Left lung (tissue), 10 donors: ENCODE results near the gene MACROD2. TPM values are rescaled to one million over a fixed set of nuclear protein-coding genes. Genes with fewer than 3 reads are reported as not detected.

ENCODE experiments used
- ATAC-seq: fragments of 200-7000 bp; cut with Tn5 transposase; one replicate; pipeline ENCODE4 v1.9.1; 2020; ENCODE audit warnings: moderate library complexity
- DNase-seq, 4 donors: peaks; one replicate each; pipeline ENCODE4 v3.0.0-alpha.2; 2013 to 2020
- H3K27ac ChIP-seq, 2 donors: fragments of 200-600 bp; sonication (generic) in 1 of 2; one replicate each; pipeline versions ENCODE4 v1.5.0 to v1.8.0; 2020 to 2021
- H3K27me3 ChIP-seq, 2 donors: fragments of 200-600 bp; sonication (generic) in 1 of 2; one replicate each; pipeline versions ENCODE4 v1.5.0 to v1.8.0; 2020 to 2021
- H3K36me3 ChIP-seq, 2 donors: fragments of 200-600 bp; sonication (generic) in 1 of 2; one replicate each; pipeline versions ENCODE4 v1.5.0 to v1.8.0; 2020 to 2021
- H3K4me1 ChIP-seq, 2 donors: fragments of 200-600 bp; one replicate each; pipeline ENCODE4 v1.8.0; 2021
- H3K4me3 ChIP-seq, 2 donors: fragments of 200-600 bp; sonication (generic) in 1 of 2; one replicate each; pipeline versions ENCODE4 v1.5.0 to v1.8.0; 2020 to 2021; ENCODE audit warnings: mild to moderate bottlenecking in 1 of 2
- H3K9me3 ChIP-seq, 2 donors: fragments of 200-600 bp; sonication (generic) in 1 of 2; one replicate each; pipeline versions ENCODE4 v1.5.0 to v1.8.0; 2020 to 2021
- CTCF ChIP-seq, 2 donors: fragments of 200-600 bp; sonication (generic) in 1 of 2; IDR thresholded peaks; one replicate each; pipeline versions ENCODE4 v1.5.0 to v1.8.0; 2021; ENCODE audit warnings: antibody characterized with exemption in 2 of 2
- intact Hi-C, 2 donors: fragments of 100-400 bp; cut with DNase I; formaldehyde crosslinking; loops; one replicate each; pipeline versions ENCODE4 v1.11.2 to v1.14.2; 2022
- polyA plus RNA-seq, 6 donors: library from polyadenylated mRNA; unstranded; fragments of 120-200 nt; gene quantifications; one replicate each; pipeline ENCODE4 v1.2.1, GENCODE V29; 2013; ENCODE audit not compliant: insufficient read length in 6 of 6
- total RNA-seq, 2 donors: library from RNA; stranded (reverse); fragmentation: NEBNext Ultra II Directional; extraction: Animal tissue kit (Norgen Biotek cat#: 25700); gene quantifications; one replicate each; pipeline ENCODE4 v1.2.1, GENCODE V29; 2021
- donor health status: DM: no; HTN: yes; CAD: no.
- donor health status: DM: no; HTN: no; CAD: no.

MACROD2 gene
- total and polyA plus RNA-seq, 8 donors, result 6.1 to 23.6 (median 8.9) TPM

GRCh38 chr20:14595051-14595450, 599.7 kb downstream of the MACROD2 start:
- Histone ChIP-seq H3K9me3 (peaks cover 0 to 4% of the 10 kb centered on the region in 2 donors), H3K4me1 (no peaks in the 10 kb centered on the region), H3K27me3 (no peaks in the 10 kb centered on the region), H3K27ac (no peak overlapping the region), H3K36me3 (no peaks in the 10 kb centered on the region), H3K4me3 (no peak overlapping the region)
- intact Hi-C loops, result no loop called here
- ATAC-seq, result no peak
- peak in 1 of 4 donors; percentile 31 for DNase-seq
- TF ChIP-seq CTCF (IDR thresholded peaks at IDR 0.05), result no peak

- DNase-seq (no peak), ATAC-seq (no peak)
- Histone ChIP-seq H3K27ac (no peak overlapping the region), H3K4me1 (no peaks in the 10 kb centered on the region), H3K36me3 (no peaks in the 10 kb centered on the region), H3K4me3 (no peak overlapping the region), H3K27me3 (no peaks in the 10 kb centered on the region), H3K9me3 (no peaks in the 10 kb centered on the region)
- intact Hi-C loops, result no loop called here
- TF ChIP-seq CTCF (IDR thresholded peaks at IDR 0.05), result no peak
These were observed 601.9 kb downstream of the MACROD2 start for GRCh38 chr20:14597206-14597715.

- H3K27ac ChIP-seq, result no peak overlapping the region
- H3K36me3 ChIP-seq, result no peaks in the 10 kb centered on the region
- no peak for DNase-seq
- ATAC-seq, result no peak
- intact Hi-C loops, result no loop called here
- no peaks in the 10 kb centered on the region for H3K27me3 ChIP-seq
- H3K4me1 ChIP-seq, result no peaks in the 10 kb centered on the region
- no peak overlapping the region for H3K4me3 ChIP-seq
- TF ChIP-seq CTCF (IDR thresholded peaks at IDR 0.05), result no peak
- no peaks in the 10 kb centered on the region for H3K9me3 ChIP-seq
These were observed 604.3 kb downstream of the MACROD2 start for GRCh38 chr20:14599613-14600012.

- intact Hi-C loops, result no loop called here
- H3K27me3 ChIP-seq, result no peaks in the 10 kb centered on the region
- no peaks in the 10 kb centered on the region for H3K9me3 ChIP-seq
- no peaks in the 10 kb centered on the region for H3K36me3 ChIP-seq
- DNase-seq (no peak), ATAC-seq (no peak)
- H3K4me1 ChIP-seq, result no peaks in the 10 kb centered on the region
- TF ChIP-seq CTCF (IDR thresholded peaks at IDR 0.05), result no peak
- no peak overlapping the region for H3K4me3 ChIP-seq
- H3K27ac ChIP-seq, result no peak overlapping the region
These were observed 605.2 kb downstream of the MACROD2 start for GRCh38 chr20:14600527-14600926.

- no peaks in the 10 kb centered on the region for H3K4me1 ChIP-seq
- DNase-seq (no peak), ATAC-seq (no peak)
- H3K27me3 ChIP-seq, result no peaks in the 10 kb centered on the region
- no peak overlapping the region for H3K4me3 ChIP-seq
- H3K9me3 ChIP-seq, result no peaks in the 10 kb centered on the region
- no peak overlapping the region for H3K27ac ChIP-seq
- TF ChIP-seq CTCF (IDR thresholded peaks at IDR 0.05), result no peak
- intact Hi-C loops, result no loop called here
- H3K36me3 ChIP-seq, result no peaks in the 10 kb centered on the region
These were observed 608.8 kb downstream of the MACROD2 start for GRCh38 chr20:14604143-14604542.
